ENCODE data around the gene GGA1. TPM values are rescaled to one million over a fixed set of nuclear protein-coding genes. Genes with fewer than 3 reads are reported as not detected.
A peak's percentile ranks its signal among the peaks of the same experiment; 100 is the strongest.
"Not testable (repeated sequence)": the region's sequence is repeated elsewhere in the genome, so short reads cannot be mapped to it uniquely, and the experiment has no call there.

GGA1 gene
- total RNA-seq, 1 donor from 2014 or later = 75.8 TPM

- Mint-ChIP-seq H3K4me1 (peaks cover 39% of the 10 kb centered on the region), H3K4me3 (peak overlapping the region; percentile 99), H3K27me3 (peaks cover 3% of the 10 kb centered on the region), H3K9me3 (no peaks in the 10 kb centered on the region), H3K36me3 (ENCODE audit: low read depth) (no peaks in the 10 kb centered on the region), H3K27ac (peak overlapping the region; percentile 98)
- intact Hi-C loops (cut with micrococcal nuclease) = loop anchor here (1.0 to 5.0 kb wide), 9 partner anchors 31 to 366 kb away; partner anchors contain the start of genes ANKRD54, EIF3L, GCAT and NOL12
- no peak for DNase-seq
Observed at GRCh38 chr22:37607935-37608476, 628 bp upstream of the GGA1 start.

- intact Hi-C loops (cut with micrococcal nuclease) = loop anchor here (1.0 to 5.0 kb wide), 2 partner anchors 14 to 198 kb away; partner anchors contain the start of gene GCAT
- peak overlapping the region; percentile 98 for H3K27ac Mint-ChIP-seq
- H3K4me3 Mint-ChIP-seq = peak overlapping the region; percentile 99
- no peaks in the 10 kb centered on the region for H3K27me3 Mint-ChIP-seq
- peaks cover 38% of the 10 kb centered on the region for H3K4me1 Mint-ChIP-seq
- H3K9me3 Mint-ChIP-seq = no peaks in the 10 kb centered on the region
- peaks cover 2% of the 10 kb centered on the region for H3K36me3 Mint-ChIP-seq (ENCODE audit: low read depth)
- peak; percentile 72 for DNase-seq
Observed at GRCh38 chr22:37609240-37610152, 862 bp downstream of the GGA1 start.

- Mint-ChIP-seq H3K4me1 (peaks cover 33% of the 10 kb centered on the region), H3K4me3 (peak overlapping the region; percentile 99), H3K27ac (peak overlapping the region; percentile 98)
- DNase-seq; intact Hi-C loops (cut with micrococcal nuclease); H3K36me3 Mint-ChIP-seq (ENCODE audit: low read depth); H3K9me3 Mint-ChIP-seq; H3K27me3 Mint-ChIP-seq: not testable (repeated sequence)
Observed at GRCh38 chr22:37610153-37610475, 1.5 kb downstream of the GGA1 start.

GRCh38 chr22:37610480-37611129, 2.0 kb downstream of the GGA1 start:
- no peak for DNase-seq
- no peak overlapping the region for H3K27ac Mint-ChIP-seq
- H3K9me3 Mint-ChIP-seq = no peaks in the 10 kb centered on the region
- H3K4me3 Mint-ChIP-seq = peak overlapping the region; percentile 99
- intact Hi-C loops (cut with micrococcal nuclease) = no loop called here
- peaks cover 4% of the 10 kb centered on the region for H3K36me3 Mint-ChIP-seq (ENCODE audit: low read depth)
- H3K4me1 Mint-ChIP-seq = peaks cover 28% of the 10 kb centered on the region
- no peaks in the 10 kb centered on the region for H3K27me3 Mint-ChIP-seq

GRCh38 chr22:37611207-37611606, 2.6 kb downstream of the GGA1 start:
- intact Hi-C loops (cut with micrococcal nuclease) = no loop called here
- DNase-seq = no peak
- Mint-ChIP-seq H3K4me3 (no peak overlapping the region), H3K4me1 (peaks cover 23% of the 10 kb centered on the region), H3K9me3 (no peaks in the 10 kb centered on the region), H3K27ac (no peak overlapping the region), H3K36me3 (ENCODE audit: low read depth) (peaks cover 7% of the 10 kb centered on the region), H3K27me3 (no peaks in the 10 kb centered on the region)

- Mint-ChIP-seq H3K4me3 (no peak overlapping the region), H3K27ac (no peak overlapping the region), H3K27me3 (no peaks in the 10 kb centered on the region), H3K36me3 (ENCODE audit: low read depth) (peaks cover 30% of the 10 kb centered on the region), H3K9me3 (no peaks in the 10 kb centered on the region), H3K4me1 (peaks cover 2% of the 10 kb centered on the region)
- DNase-seq = no peak
- intact Hi-C loops (cut with micrococcal nuclease) = no loop called here
Observed at GRCh38 chr22:37616201-37617083, 7.8 kb downstream of the GGA1 start.

- Mint-ChIP-seq H3K27me3 (no peaks in the 10 kb centered on the region), H3K36me3 (ENCODE audit: low read depth) (peaks cover 34% of the 10 kb centered on the region), H3K4me1 (peaks cover 2% of the 10 kb centered on the region), H3K9me3 (no peaks in the 10 kb centered on the region), H3K27ac (no peak overlapping the region), H3K4me3 (no peak overlapping the region)
- intact Hi-C loops (cut with micrococcal nuclease) = no loop called here
- no peak for DNase-seq
Observed at GRCh38 chr22:37617431-37617830, 8.8 kb downstream of the GGA1 start.

GRCh38 chr22:37618072-37618656, 9.5 kb downstream of the GGA1 start:
- no peak overlapping the region for H3K27ac Mint-ChIP-seq
- H3K36me3 Mint-ChIP-seq (ENCODE audit: low read depth) = peaks cover 36% of the 10 kb centered on the region
- no peaks in the 10 kb centered on the region for H3K27me3 Mint-ChIP-seq
- no peak overlapping the region for H3K4me3 Mint-ChIP-seq
- H3K4me1 Mint-ChIP-seq = peaks cover 2% of the 10 kb centered on the region
- intact Hi-C loops (cut with micrococcal nuclease) = no loop called here
- no peaks in the 10 kb centered on the region for H3K9me3 Mint-ChIP-seq
- no peak for DNase-seq

- no peak for DNase-seq
- intact Hi-C loops (cut with micrococcal nuclease) = no loop called here
- Mint-ChIP-seq H3K27ac (no peak overlapping the region), H3K9me3 (no peaks in the 10 kb centered on the region), H3K36me3 (ENCODE audit: low read depth) (peaks cover 36% of the 10 kb centered on the region), H3K27me3 (no peaks in the 10 kb centered on the region), H3K4me1 (peaks cover 1% of the 10 kb centered on the region), H3K4me3 (no peak overlapping the region)
Observed at GRCh38 chr22:37618674-37619073, 10.0 kb downstream of the GGA1 start.

GRCh38 chr22:37619991-37620390, 11.4 kb downstream of the GGA1 start:
- Mint-ChIP-seq H3K4me1 (peaks cover 2% of the 10 kb centered on the region), H3K4me3 (no peak overlapping the region), H3K27me3 (no peaks in the 10 kb centered on the region), H3K9me3 (no peaks in the 10 kb centered on the region), H3K27ac (no peak overlapping the region), H3K36me3 (ENCODE audit: low read depth) (peaks cover 38% of the 10 kb centered on the region)
- no peak for DNase-seq
- intact Hi-C loops (cut with micrococcal nuclease) = no loop called here

- intact Hi-C loops (cut with micrococcal nuclease) = no loop called here
- no peaks in the 10 kb centered on the region for H3K9me3 Mint-ChIP-seq
- no peak overlapping the region for H3K4me3 Mint-ChIP-seq
- no peak for DNase-seq
- H3K36me3 Mint-ChIP-seq (ENCODE audit: low read depth) = peaks cover 33% of the 10 kb centered on the region
- no peak overlapping the region for H3K27ac Mint-ChIP-seq
- no peaks in the 10 kb centered on the region for H3K27me3 Mint-ChIP-seq
- H3K4me1 Mint-ChIP-seq = peaks cover 8% of the 10 kb centered on the region
Observed at GRCh38 chr22:37621352-37621860, 12.8 kb downstream of the GGA1 start.

GRCh38 chr22:37623075-37624016, 14.7 kb downstream of the GGA1 start:
- Mint-ChIP-seq H3K4me1 (peaks cover 17% of the 10 kb centered on the region), H3K36me3 (ENCODE audit: low read depth) (peaks cover 28% of the 10 kb centered on the region), H3K27ac (peak overlapping the region; percentile 80), H3K27me3 (no peaks in the 10 kb centered on the region), H3K9me3 (no peaks in the 10 kb centered on the region), H3K4me3 (no peak overlapping the region)
- peak; percentile 92 for DNase-seq
- intact Hi-C loops (cut with micrococcal nuclease) = loop anchor here (1.0 to 2.0 kb wide), 3 partner anchors 14 to 58 kb away; no protein-coding TSS in a partner anchor
